ENCODE measurements around the gene A2M. TPM values are rescaled to one million over a fixed set of nuclear protein-coding genes. Genes with fewer than 3 reads are reported as not detected.

The A2M gene
- total RNA-seq, 1 donor from 2014 or later = 44.5 TPM

DNA sequence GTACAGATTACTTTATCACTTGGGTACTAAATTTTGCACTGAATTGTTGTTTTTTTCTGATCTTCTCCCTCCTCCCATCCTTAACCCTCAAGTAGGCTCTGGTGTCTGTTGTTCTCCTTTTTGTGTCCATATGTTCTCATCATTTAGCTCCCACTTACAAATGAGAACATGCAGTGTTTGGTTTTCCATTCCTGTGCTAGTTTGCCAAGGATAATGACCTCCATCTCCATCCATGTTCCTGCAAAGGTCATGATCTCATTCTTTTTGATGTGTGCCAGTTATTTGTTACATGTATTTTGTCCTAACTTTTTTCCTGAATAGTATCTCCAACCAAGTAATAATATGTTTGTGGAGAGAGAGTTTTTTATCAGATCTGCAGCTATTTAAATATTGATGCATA, 44.2 kb downstream of the A2M start:
- DNase-seq = no peak

DNA sequence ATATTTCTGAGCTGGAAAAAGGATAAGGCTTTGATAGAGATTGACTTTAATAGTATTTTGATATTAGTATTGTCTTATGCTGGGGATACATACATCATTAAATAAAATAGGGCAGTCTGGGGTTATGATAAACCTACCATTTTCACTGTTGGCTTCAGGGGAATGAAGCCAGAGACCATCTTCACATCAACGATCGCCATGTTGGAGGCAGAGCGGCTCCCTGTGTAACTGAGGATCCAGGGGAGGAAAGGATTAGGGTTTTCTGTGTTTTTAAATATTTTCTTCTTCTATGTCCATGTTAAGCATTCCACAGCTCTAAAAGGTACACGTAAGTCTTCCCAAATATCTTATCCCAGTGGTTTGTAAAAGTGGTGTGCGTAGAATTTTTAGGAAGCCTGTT, 45.4 kb downstream of the A2M start:
- no peak for DNase-seq

DNA sequence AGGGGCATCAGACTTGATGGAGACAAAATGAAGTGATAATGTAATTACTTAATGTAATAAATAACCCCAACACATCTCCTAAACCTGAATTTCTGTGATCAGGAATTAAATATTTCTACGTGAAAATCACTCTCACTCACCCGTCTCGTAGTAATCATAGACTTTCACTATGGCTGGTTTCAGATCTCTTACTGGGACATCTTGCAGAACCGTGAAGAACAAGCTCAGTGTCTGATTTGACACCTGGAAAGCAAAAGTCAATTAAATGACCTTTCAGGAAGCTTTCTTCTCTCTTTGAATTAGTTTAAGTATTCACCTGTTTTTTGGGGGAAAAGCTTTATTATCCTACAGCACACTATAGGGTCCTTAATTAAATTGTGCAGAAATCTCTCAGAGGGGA, 47.1 kb downstream of the A2M start:
- no peak for DNase-seq

DNA sequence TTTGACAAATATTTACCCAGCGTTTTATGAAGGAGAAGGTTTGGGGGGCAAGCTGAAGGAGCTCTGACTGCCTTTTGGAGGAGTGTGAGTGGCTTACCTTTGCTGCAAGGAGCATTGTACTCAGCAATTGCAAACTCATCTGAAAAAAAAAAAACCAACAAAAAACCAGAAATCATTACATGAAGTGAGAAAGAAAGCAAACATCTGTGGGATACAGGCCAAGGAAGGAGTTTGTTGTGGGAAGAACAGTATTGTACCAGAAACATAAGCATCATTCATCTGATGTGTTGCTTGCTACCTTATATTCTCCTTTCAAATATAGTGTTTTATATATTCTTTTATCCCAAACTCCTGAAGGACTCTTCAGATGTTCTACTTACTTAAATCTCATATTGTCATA, 47.6 kb downstream of the A2M start:
- no peak for DNase-seq

DNA sequence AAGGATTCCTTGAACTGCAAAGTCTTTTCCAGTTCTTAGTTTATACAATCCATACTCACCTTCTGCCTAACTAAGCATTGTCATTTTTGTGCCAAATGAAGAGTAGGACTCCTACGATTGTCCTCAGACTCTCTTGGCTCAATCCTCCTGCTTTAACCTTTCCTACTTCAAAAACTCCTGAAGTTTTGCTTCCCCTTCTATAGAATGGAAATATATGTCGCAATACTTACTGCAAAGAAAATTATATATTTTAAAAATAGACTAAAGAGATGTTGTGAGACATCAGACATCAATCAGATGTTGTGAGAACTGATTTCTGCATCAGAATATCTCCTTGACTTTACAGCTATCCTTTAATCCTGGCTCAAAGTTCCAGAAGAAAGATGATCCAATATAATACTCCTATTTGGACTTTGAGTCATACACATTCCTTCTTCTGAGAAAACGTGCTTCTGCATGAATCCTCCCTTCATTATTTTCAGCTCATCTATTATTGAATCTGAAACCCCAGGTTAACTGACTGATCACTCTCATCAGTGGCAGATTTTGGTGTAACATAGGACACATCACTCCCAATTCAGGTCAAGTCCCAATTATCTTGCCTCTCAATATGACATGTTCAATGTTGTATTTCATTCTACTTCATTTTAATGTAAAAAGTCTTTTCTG, 48.8 kb downstream of the A2M start:
- no peak for DNase-seq

DNA sequence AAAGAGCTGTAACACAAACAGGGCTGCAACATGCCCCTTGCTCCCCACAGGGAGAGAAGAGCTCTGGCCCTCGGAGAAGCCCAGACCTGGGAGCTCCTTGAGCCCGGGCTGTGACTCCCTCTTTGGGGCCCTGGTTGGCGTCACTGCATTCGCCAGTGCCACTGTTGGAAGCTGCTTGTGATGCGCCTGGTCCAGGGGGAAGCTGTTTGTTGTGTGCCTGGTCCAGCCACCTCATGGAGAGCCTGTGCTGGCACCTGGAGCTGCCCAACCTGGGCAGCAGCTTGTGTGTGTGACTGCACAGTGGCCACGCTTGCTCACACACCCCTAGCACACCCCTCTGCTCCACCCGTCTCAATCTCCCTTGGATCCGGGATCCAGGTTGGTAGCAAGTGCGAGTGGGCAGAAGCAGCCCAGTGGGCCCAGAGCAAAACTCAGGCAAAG, 49.5 kb downstream of the A2M start:
- DNase-seq = no peak

DNA sequence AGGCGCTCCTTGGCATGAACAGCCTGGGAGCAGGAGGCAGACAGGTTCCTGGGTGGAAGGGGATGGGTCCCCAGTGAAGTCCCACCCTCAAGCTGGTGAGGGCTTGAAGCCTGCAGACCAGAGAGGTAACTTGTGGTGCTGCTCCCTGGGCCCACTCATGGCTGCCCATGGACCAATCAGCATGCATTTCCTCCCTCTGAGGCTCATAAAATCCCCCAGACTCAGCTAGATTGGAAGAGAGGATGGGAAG, 50.2 kb downstream of the A2M start:
- no peak for DNase-seq

DNA sequence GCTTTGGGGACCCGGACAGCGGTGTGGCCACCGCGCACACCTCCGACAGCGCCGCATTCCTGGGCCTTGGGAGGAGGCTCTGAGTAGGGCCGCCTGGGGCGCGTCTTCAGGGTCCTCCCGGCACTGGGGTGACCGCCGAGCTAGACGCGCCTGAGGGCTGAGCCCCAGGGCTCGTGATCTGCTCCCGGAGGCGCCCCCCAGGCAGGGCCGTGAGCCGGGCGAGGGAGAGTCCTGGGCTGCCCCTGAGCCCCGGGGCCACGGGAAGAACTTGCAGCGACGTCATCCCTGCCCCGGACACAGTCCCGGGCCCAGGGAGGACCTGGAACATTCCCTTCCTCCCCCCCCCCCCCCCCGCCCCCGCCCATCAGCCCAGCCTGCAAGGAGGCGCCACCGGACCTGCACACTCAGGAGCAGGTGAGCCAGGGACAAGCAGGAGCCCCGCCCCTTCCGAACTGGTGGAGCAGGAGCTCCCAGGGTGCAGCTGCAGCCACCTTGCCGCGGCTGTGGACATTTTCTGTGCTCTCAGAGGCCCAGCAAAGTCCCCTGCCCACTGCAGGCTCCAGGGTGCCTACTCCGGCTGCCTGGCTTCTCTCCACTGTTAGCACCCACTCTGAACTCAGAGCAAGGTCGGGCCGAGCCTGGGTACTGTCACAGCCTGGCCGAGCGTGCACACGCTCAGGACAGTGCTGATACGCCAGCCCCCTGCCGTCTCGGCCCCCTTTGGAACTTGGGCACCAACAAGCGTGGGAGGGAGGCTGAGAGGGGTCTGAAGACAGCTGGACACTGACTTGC, 50.7 kb downstream of the A2M start:
- DNase-seq = peak; percentile 52

DNA sequence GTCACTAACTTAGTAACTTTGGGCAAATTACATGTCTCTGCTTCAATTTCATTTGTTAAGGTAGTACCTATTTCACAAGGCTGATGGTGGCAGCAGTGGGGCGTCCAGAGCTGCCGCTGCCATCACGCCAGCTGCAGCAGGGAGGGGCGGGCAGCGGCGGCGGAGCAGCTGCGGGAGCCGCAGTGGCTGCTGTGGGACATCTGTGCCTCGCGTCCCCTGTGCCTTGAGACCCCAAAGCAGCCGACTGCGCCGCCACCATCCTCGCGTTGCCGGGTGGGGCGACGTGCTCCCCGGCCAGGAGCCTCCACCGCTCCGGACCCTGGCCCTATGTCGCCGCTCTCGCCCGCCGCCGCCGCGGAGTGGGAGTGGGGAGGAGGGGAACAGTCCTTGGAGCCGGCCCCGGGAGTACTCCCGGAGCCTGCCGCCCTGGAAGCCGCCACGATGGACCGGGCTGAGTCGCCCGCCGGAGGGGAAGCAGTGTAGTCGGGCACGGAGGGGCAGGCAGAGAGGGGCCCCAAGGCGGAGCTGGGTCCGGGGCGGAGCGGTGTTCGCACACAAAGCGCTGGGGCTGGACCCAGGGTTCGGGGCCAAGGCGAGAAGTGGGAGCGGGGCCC, 51.4 kb downstream of the A2M start:
- DNase-seq = peak; percentile 67

DNA sequence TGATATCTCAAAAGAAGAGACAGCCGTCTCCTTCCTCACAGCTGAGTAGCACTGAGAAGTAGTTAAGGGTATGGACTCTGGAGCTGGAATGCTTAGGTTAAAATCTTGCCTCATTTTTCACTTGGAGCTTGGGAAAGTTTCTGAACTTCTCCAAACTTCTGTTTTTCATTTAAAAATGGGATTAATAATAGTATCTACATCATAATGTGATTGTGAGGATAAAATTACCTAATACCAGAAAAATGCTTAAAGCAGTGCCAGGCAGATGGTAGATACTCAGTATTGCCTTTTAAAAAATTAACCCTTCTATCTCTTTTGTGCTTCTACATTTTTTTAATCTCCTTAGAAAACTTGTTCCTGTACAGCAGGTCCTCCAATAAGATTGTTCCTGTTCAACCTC, 63.1 kb downstream of the A2M start:
- no peak for DNase-seq

DNA sequence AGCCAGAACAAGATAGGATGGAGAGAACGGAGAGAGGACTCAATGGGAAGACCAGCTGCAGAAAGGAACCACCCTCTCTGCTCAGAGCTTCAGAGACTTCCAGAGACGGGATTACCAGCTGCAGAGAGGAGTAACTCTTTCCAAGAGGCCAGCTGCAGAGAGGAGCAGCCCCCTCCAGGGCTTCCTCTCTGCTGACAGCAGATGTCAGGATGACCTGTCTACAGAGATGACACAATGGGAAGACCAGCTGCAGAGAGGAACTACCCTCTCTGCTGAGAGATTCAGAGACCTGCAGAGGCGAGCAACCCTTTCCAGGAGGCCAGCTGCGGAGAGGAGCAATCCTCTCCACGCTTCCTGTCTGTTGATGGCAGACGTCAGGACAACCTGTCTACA, 64.6 kb downstream of the A2M start:
- DNase-seq = no peak

DNA sequence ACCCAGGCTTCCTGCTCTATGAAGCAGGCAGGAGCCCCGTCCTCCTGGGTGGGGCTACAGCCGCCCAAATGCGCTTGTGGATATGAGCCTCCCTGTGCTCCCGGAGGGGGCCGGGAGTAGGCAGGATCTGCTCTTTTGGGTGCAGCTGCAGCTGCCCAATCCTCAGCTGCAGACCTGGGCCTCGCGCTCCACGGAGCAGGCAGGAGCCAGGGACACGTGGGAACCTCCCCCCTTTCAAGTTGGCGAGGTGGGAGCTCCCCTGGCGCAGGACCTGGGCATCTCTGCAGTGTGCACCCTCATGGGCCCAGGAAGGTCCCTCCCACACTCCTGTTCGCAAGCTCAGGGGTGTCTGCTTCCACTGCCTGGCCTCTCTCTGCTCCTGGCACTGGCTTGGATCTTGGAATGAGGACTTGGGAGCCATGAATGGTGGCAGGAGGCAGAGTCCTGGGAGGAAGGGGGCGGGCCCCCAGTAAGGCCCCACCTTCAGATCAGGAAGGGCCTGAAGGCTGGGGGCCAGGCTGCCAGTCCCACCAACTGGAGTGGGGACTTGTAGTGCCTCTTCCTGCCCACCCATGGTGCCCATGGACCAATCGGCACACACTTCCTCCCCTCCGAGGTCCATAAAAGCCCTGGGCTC, 65.1 kb downstream of the A2M start:
- no peak for DNase-seq

DNA sequence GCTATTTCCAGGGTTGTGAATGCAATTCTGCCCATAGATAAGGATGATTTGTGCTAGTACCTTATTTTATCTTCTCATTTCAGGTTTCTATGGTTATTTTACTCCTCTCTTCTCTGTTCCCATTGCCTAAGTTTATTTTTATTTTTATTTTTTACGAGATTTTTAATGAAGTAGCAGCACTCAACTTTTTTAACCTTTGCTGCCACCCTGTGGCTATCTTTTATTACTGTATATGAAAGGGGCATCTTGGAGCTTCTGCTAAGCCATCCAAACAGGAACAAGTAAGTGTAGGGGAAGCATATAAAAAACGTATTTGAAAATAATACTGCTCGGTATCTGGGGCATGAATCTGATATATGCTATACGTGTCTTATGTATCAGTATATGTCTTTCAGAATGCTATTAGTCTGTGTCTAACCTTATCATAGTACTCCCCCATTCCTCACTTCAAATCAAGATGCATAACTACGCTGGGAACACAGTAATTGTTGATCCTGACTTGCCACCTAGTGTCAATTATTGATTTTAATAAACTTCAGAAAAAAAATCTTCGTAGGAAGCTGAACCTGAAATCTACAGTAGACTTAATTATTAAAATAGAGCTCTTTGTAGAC, 66.1 kb downstream of the A2M start:
- DNase-seq = no peak

DNA sequence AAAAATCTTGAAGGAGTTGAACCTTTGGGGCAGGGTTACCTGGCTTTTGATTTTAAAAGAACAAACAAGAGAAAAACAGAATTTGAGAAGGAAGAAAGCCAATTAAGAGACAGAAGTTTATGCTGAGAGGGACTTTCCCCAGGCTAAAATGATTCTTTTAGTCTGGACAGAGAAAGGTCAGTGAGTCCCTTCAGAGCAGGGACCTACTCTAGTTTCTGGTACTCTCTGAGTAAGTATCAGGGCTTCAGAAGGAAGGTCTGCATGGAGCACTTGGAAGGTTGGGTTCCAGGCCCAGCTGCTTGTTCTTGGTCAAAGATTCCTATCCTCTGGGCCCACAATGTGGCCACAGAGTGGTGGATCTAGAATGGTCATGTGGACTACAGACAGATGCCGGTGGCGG, 66.8 kb downstream of the A2M start:
- no peak for DNase-seq

DNA sequence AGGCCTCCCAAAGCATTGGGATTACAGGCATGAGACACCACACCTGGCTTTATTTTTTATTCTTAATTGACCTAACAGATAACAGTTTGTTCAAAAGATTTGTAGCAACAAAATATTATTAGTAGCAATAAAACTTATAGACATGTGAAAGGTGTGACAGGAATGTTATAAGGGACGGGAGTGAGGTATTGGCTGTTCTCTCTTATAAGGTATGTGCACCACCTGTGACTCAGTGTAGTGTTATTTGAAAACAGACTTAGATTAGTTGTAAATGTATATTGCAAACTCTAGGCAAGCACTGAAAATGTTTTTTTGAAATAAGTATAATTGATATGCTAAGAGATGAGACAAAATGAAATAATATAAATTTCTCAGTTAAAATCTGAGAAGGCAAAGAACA, 68.6 kb downstream of the A2M start:
- DNase-seq = no peak

DNA sequence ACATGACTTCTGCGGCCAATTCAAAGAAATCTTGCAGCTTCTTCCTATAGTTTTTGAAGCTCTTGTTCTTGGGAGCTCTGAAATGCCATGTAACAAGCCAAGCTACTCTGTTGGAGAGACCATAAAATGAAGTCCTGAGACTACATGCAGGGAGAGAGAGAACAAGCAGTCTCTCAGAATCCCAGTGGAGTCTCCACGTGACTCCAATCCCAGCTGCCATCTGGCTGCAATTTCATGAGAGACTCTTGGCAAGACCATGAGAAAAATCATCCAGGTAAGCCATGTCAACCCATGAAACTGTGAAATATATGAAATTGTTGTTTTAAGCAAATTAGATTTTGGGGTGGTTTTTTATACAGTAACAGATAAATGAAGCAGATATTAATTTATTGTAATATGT, 72.0 kb downstream of the A2M start:
- no peak for DNase-seq

DNA sequence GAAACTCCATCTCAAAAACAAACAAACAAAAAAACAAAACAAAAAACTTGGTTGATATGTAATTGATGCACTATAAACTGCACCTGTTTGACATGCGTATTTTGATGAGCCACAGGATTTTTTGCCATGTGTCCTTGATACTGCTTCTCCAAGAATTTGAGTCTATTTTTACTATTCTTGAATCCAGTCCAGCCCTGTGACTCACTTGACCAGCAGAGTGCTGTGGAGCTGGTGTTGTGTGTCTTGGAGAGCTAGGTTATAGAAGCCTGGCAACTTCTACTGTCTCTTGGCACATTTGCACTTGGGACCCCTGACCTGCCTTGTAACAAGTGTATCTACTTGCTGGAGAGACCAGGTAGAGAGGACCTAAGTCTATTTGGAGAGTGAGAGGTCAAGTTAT, 74.4 kb downstream of the A2M start:
- no peak for DNase-seq

DNA sequence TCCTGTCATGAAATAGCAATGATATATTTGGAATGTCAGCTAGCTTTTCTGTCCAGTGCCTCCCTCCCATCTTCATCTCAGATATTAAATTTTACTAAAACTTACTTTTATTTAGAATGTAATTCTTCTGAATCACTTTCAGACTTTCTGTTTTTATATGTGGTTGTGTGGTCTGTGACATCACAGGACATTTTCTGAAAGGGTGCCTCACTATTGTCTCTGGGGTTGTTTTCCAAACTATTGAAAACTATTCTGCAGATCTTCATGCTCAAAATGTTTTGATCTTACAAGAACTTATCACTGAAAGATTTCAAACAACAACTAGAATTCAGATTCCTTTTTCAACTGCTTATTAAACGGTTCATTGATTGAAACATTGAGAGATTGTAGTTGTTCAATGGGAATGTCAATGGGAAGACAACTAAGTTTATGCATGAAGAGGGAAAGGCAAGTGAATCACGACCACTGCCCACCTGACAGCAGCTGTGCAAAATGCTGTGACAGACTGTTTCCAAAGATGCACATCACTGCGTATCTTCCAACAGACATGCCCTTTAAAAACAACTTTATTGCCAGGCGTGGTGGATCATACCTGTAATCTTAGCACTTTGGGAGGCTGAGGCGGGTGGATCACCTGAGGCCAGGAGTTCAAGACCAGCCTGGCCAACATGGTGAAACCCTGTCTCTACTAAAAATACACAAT, 75.1 kb downstream of the A2M start:
- no peak for DNase-seq

DNA sequence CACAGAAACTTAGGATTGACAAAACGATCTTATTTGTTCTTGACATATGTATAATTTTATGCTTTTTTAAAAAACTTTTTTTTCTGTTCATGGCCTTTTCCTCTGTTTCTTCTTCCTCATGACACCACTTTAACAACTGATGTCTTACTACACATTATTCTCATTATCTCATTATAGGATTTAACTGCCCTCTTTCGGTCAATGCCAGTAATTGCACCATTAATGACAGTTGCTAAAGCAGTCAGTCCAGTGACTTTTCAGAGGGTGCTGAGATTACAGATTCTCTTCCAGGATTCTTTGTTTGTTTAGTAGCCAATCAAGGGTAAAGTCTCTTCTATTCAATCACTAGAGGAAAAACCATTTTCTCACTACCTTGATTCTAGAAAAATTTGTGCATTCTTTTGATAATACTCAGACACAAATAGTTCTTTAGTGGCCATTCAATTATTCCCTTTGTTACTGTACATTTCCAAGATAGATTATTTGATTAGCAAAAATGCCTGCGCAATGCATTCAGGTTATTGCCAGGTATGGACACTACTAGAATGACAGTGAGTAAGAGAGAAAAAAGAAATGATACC, 76.2 kb downstream of the A2M start:
- DNase-seq = no peak

DNA sequence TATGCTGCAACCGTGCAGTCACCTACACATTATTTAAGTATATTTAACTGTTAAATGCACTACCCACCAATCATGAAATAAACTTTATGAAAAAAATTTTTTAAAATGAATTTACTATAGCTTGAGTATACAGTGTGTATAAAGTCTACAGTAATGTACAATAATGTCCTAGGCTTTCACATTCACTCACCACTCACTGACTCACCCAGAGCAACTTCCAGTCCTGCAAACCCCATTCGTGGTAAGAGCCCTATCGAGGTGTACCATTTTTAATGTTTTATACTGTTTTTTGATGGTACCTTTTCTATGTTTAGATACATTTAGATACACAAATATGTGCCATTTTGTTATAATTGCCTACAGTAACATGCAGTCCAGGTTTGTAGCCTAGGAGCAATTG, 78.3 kb downstream of the A2M start:
- DNase-seq = no peak

DNA sequence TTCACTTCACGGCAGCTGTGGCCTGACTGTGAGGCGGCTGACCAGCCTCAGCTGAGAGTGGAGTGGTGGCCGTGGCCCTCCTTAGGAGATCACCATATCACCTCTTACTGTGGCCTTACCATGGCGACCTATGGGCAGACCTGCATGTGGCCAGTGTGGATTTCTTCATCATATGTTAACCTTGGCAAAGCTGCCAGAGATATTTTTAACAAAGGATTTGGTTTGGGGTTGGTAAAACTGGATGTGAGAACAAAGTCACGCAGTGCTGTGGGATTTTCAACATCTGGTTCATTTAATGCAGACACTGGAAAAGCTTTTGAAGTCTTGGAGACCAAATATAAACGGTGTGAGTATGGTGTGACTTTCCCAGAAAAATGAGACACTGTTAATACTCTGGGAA, 79.5 kb downstream of the A2M start:
- no peak for DNase-seq

DNA sequence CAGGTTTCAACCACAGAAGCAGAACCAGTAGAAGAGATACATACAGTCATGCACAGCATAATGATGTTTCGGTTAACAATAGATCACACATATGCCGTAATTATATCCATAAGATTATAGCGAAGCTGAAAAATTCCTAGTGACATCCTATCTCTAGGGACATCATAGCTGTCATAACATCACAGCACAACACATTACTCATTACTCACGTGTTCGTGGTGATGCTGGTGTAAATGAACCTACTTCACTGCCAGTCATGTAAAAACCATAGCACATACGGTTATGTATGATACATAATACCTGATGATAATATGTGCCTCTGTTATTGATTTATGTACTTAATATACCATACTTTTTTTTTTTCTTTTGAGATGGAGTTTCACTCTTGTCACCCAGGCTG, 81.6 kb downstream of the A2M start:
- DNase-seq = no peak

Measured in occipital lobe (tissue), 2 donors.